Upper lobe of left lung (tissue), 6 donors: ENCODE results near the gene PDZD8. TPM values are rescaled to one million over a fixed set of nuclear protein-coding genes. Genes with fewer than 3 reads are reported as not detected.

Source experiments
- ATAC-seq, 2 donors: fragments of 200-7000 bp; cut with Tn5 transposase; one replicate each; pipeline ENCODE4 v1.9.1; 2022; ENCODE audit warnings: mild to moderate bottlenecking in 2 of 2, moderate library complexity in 2 of 2; ENCODE audit not compliant: low FRiP score in 2 of 2
- DNase-seq, 2 donors: peaks; one replicate each; pipeline ENCODE4 v3.0.0-alpha.2; 2019 to 2020
- H3K27ac ChIP-seq, 4 donors: fragments of 200-600 bp; sonication (generic); one replicate each; pipeline ENCODE4 v1.5.1; 2016 to 2019
- H3K27me3 ChIP-seq, 4 donors: fragments of 200-600 bp; sonication (generic); one replicate each; pipeline ENCODE4 v1.5.1; 2017 to 2019
- H3K36me3 ChIP-seq, 4 donors: fragments of 200-600 bp; sonication (generic); one replicate each; pipeline ENCODE4 v1.5.1; 2016 to 2019
- H3K4me1 ChIP-seq, 4 donors: fragments of 200-600 bp; sonication (generic); one replicate each; pipeline ENCODE4 v1.5.1; 2018 to 2019
- H3K4me3 ChIP-seq, 4 donors: fragments of 200-600 bp; sonication (generic); one replicate each; pipeline ENCODE4 v1.5.1; 2017 to 2019; ENCODE audit warnings: mild to moderate bottlenecking in 2 of 4, moderate library complexity in 1 of 4
- H3K9me3 ChIP-seq, 4 donors: fragments of 200-600 bp; sonication (generic); one replicate each; pipeline ENCODE4 v1.5.1; 2018 to 2019
- EP300 ChIP-seq, 4 donors: sonication (generic); formaldehyde crosslinking; IDR thresholded peaks; one replicate each; pipeline ENCODE4 v1.5.1; 2017; ENCODE audit warnings: antibody characterized with exemption in 4 of 4, control low read depth in 2 of 4
- POLR2A ChIP-seq, 4 donors: fragments of 450-650 bp; IDR thresholded peaks; one replicate each; pipeline ENCODE4 v1.5.1; 2016 to 2017; ENCODE audit warnings: antibody characterized with exemption in 4 of 4, mild to moderate bottlenecking in 2 of 4
- POLR2AphosphoS5 ChIP-seq, 2 donors: sonication (generic); formaldehyde crosslinking; IDR thresholded peaks; one replicate each; pipeline ENCODE4 v1.5.1; 2017; ENCODE audit warnings: antibody characterized with exemption in 2 of 2
- WGBS, 2 donors: methylation state at CpG; one replicate each; pipeline ENCODE4 v1.1.5; 2017 to 2018; 5-methylcytosine and 5-hydroxymethylcytosine counted together
- total RNA-seq, 6 donors: library from RNA; depleted of rRNA in 4 of 6; stranded (reverse); fragments of >200 nt in 4 of 6; gene quantifications; one replicate each; pipeline versions ENCODE4 v1.1.0 to v1.2.1, GENCODE V29; 2016 to 2021
- TF ChIP-seq, protein P1 (sequence below), 6 experiments: fragments of 450-650 bp in 4 of 6; fragments of 200-600 bp in 2 of 6; sonication (generic) in 2 of 6; IDR thresholded peaks; one replicate each; pipeline ENCODE4 v1.5.1; 2016 to 2019; ENCODE audit warnings: antibody characterized with exemption in 6 of 6
- donor health status: DM: no; HTN: no; CAD: no; lungs with moderate emphysema.
- donor health status: DM: no; HTN: yes; CAD: no; lungs with severe emphysema.

Gene PDZD8
- total RNA-seq, 6 donors from 2014 or later = 18.9 to 42.0 (median 34.0) TPM

DNA sequence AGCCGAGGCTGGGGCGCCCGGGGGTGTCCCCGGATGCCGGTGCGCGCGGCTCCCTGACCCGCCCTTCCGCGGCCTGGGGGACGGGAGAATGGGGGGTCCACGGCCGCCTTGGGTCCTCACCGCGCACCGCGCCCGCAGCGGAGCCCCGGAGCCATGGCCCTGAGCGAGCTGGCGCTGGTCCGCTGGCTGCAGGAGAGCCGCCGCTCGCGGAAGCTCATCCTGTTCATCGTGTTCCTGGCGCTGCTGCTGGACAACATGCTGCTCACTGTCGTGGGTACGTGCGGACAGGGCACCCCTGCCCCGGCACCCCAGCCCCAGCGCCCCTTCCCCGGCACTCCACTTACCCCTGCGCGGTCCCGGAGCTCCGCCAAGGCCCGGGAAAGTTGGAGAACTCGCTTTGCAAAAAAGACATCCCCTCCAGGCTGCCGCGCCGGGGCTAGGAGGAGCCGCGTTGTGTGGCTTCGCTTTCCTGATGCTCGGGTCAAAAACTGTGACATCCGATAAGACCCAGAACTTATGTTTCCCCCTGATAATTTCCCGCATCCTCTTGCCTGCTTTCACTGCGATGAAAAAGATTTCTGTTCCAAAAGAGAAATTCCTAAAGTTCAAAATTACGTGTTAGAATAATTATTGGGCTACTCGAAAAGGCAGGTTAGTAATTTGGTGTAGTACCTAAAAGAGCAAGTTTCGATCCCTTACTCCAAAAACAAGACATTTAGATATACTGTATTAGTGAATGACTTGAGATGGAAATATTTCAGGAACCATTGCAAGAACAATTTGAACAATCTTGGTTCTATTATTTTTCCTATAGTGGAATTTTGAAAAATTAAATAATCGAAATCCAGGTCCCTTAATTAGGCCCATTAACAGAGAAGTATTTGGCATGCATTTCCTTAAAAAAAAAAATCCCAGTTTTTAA, 133.4 kb downstream of the PDZD8 start:
- DNase-seq (no peak), ATAC-seq (peak in 1 of 2 donors; percentile 16)
- Histone ChIP-seq H3K4me3 (peak overlapping the region in 3 of 4 donors; percentile 31 to 39 (median 34)), H3K36me3 (no peaks in the 10 kb centered on the region), H3K9me3 (no peaks in the 10 kb centered on the region), H3K27ac (no peak overlapping the region), H3K4me1 (peaks cover 10 to 17% (median 12%) of the 10 kb centered on the region in 4 donors), H3K27me3 (peaks cover 0 to 20% (median 12%) of the 10 kb centered on the region in 4 donors)
- TF ChIP-seq EP300 (IDR thresholded peaks at IDR 0.05) (no peak), POLR2AphosphoS5 (IDR thresholded peaks at IDR 0.05) (no peak), POLR2A (IDR thresholded peaks at IDR 0.05) (no peak)
- TF ChIP-seq, protein P1, sequence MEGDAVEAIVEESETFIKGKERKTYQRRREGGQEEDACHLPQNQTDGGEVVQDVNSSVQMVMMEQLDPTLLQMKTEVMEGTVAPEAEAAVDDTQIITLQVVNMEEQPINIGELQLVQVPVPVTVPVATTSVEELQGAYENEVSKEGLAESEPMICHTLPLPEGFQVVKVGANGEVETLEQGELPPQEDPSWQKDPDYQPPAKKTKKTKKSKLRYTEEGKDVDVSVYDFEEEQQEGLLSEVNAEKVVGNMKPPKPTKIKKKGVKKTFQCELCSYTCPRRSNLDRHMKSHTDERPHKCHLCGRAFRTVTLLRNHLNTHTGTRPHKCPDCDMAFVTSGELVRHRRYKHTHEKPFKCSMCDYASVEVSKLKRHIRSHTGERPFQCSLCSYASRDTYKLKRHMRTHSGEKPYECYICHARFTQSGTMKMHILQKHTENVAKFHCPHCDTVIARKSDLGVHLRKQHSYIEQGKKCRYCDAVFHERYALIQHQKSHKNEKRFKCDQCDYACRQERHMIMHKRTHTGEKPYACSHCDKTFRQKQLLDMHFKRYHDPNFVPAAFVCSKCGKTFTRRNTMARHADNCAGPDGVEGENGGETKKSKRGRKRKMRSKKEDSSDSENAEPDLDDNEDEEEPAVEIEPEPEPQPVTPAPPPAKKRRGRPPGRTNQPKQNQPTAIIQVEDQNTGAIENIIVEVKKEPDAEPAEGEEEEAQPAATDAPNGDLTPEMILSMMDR (IDR thresholded peaks at IDR 0.05) = no peak
- 14 to 19% methylated on average over 15 to 22 of the region's 56 CpGs for WGBS, 2 donors

DNA sequence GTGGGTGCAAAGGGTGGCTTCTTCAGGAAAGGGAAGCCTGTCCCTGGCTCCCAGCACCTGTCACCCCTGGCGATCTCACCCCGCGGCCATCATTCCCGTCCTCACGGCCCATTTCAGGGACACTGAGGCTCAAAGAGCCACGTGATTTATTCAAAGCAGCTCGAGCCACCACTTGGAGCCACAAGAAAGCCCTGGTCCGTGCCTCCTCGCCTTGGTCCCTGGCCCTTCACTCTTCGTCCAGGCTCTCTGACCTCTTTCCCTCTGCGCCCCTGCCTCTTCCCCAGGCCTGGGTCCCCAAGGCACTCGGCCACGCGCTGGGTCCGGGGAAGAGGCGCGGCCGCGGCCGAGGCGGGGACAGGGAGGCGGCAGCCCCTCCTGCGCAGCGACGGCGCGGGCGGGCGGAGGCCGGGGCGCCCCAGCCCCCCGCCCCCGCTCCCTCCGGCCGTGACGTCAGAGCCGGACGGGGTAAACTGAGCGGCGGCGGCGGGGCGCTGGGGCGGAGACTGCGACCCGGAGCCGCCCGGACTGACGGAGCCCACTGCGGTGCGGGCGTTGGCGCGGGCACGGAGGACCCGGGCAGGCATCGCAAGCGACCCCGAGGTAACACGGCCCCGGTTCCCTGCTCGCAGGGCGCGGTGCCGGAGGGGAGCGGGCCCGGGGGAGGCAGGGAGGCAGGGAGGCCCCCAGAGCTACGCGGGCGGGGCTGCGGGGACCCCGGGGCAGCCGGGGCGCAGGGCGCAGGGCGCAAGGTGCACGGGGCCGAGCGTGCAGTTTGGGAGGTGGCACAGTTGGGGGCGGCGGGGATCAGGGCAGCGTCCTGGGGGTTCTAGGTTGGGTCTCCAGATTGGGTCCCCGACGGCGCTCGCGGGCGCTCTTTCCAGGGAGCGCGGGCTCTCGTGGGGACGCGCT, 134.4 kb downstream of the PDZD8 start, which contains the start of gene SLC18A2:
SLC18A2 (plus strand) TSS at position 494 of the 909 bp plus-strand sequence. CDS start 580 bp downstream, outside the sequence.
- TF ChIP-seq POLR2AphosphoS5 (IDR thresholded peaks at IDR 0.05) (no peak), EP300 (IDR thresholded peaks at IDR 0.05) (no peak), POLR2A (IDR thresholded peaks at IDR 0.05) (no peak)
- TF ChIP-seq, protein P1 (IDR thresholded peaks at IDR 0.05) = no peak
- 6 to 8% methylated on average over 11 to 20 of the region's 93 CpGs for WGBS, 2 donors
- peak within 1 kb of the TSS in 3 of 4 donors; percentile 31 to 39 (median 34) for H3K4me3 ChIP-seq
- no peaks in the 10 kb centered on the region for H3K9me3 ChIP-seq
- peaks cover 0 to 20% (median 12%) of the 10 kb centered on the region in 4 donors for H3K27me3 ChIP-seq
- peak in 1 of 2 donors; percentile 10 for ATAC-seq
- no peaks in the 10 kb centered on the region for H3K36me3 ChIP-seq
- H3K4me1 ChIP-seq = peaks cover 10 to 17% (median 12%) of the 10 kb centered on the region in 4 donors
- DNase-seq = peak in 1 of 2 donors; percentile 84
- no peak within 1 kb of the TSS for H3K27ac ChIP-seq

DNA sequence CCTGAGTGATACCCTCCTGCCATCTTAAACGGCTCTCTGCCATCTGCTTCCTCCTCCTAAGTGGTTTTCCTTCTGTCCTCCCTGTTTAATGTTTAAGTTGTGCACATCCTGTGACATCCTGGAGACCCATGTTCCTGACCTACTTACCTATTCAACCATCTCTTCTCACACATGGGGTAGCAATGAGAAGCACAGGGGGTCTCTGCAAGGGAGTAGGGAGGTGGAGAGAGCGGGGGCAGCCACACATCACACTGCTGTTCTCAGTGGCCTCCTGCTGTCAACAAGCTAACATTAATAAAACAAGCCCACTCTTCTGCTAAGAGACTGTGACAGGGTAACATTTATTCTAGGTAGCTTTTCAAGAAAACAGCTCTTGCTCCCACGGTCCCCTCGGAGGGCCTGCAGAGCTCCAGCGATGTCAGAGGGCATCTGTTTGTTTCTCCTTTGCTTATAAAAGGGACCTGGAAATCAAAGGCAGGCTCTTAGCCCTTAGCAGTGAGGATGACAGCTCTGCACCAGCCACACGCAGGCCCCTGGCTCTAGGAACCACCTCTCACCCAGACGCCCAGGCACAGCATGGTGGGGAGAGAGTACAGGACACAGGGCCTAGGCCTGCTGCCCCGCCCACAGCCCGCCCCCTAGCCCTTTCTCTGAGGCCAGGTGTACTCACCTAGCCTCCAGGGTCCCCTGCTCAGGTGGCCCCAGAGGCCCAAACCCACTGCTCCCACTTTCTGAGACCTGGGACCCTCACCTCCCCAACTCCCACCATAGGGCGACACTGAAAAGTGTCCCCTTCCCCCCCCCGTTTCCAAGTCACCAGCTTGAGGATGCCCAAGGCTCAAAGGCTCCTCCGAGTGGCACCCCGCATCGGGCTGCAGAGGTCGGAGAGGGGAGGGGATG, 135.3 kb downstream of the PDZD8 start:
- TF ChIP-seq, protein P1 (IDR thresholded peaks at IDR 0.05) = no peak
- TF ChIP-seq POLR2A (IDR thresholded peaks at IDR 0.05) (no peak), POLR2AphosphoS5 (IDR thresholded peaks at IDR 0.05) (no peak), EP300 (IDR thresholded peaks at IDR 0.05) (no peak)
- H3K4me1 ChIP-seq = peaks cover 10 to 17% (median 12%) of the 10 kb centered on the region in 4 donors
- H3K27me3 ChIP-seq = peaks cover 0 to 20% (median 12%) of the 10 kb centered on the region in 4 donors
- no peak overlapping the region for H3K4me3 ChIP-seq
- ATAC-seq = no peak
- DNase-seq = no peak
- H3K9me3 ChIP-seq = no peaks in the 10 kb centered on the region
- 42 to 50% methylated on average over 7 to 13 of the region's 15 CpGs for WGBS, 2 donors
- no peaks in the 10 kb centered on the region for H3K36me3 ChIP-seq
- H3K27ac ChIP-seq = no peak overlapping the region

DNA sequence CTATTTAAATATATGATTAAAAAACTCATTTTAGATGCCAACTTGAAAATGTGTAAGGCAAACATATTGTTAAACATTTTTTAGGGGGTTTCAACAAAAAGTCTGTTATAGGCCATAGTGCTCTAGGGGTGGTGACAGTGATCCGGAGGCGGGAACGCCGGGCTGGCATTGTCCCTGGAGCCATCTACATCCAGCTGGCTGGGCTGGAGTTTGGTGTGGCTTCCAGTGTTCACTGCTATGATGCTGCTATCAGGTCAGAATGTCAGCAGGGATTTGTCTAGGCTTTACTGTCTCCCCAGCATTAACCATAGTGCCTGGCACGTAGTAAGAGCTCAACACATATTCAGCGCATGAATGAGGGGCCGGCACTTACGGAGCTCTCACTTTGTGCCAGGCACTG, 136.2 kb downstream of the PDZD8 start:
- H3K4me1 ChIP-seq = peaks cover 10 to 17% (median 12%) of the 10 kb centered on the region in 4 donors
- no peak for DNase-seq

More for the DNA sequence above, 136.2 kb downstream of the PDZD8 start:
- 84 to 87% methylated on average over 8 of the region's 8 CpGs for WGBS, 2 donors
- ATAC-seq = no peak
- TF ChIP-seq POLR2AphosphoS5 (IDR thresholded peaks at IDR 0.05) (no peak), POLR2A (IDR thresholded peaks at IDR 0.05) (no peak), EP300 (IDR thresholded peaks at IDR 0.05) (no peak)
- TF ChIP-seq, protein P1 (IDR thresholded peaks at IDR 0.05) = no peak
- H3K27me3 ChIP-seq = peaks cover 0 to 20% (median 12%) of the 10 kb centered on the region in 4 donors
- H3K27ac ChIP-seq = no peak overlapping the region
- no peaks in the 10 kb centered on the region for H3K36me3 ChIP-seq
- H3K4me3 ChIP-seq = no peak overlapping the region
- no peaks in the 10 kb centered on the region for H3K9me3 ChIP-seq
